ENCODE measurements around the gene HCRT.
"Not testable (repeated sequence)": the region's sequence is repeated elsewhere in the genome, so short reads cannot be mapped to it uniquely, and the experiment has no call there.

HCRT gene

GRCh38 chr17:42140690-42141089 is 44.6 kb downstream of the HCRT start:
- not testable (repeated sequence) for DNase-seq (ENCODE audit: low read depth in 2 of 2)

DNA sequence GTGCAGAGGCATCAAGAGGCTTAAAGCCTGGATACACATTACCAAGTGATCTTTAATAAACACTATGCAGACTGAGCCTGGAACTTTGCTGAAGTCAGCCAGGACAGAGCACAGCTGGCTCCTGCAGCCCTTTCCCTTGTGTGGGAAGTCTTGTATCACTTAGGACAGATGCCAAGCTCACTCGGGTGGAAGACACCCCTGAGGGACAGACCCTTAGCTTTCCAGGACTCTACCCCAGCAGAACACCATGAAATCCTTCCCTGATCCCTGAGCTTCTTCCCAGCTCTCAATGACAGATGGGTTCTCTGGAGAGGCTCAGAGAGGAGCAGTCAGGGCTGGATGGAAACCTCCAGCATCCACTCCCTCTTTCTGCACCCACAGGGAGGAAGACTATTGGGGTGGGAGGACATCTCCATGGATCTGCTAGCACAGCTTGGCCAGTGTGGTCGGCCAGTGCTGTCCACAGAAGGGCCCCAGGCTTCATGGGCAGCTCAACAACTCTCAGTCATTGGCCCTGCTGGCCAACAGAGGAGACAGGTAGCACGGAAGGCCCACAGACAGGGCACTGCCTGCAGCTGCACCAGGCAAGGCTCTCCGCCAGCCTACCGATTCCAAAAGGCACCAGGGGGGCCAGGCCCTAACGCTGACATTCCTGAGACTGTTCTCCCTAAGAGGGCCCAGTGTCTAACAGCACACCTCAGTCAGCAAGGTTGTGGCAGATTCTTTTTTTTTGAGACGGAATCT is 46.3 kb downstream of the HCRT start:
- DNase-seq (ENCODE audit: low read depth in 2 of 2) = no peak

- no peak for DNase-seq (ENCODE audit: low read depth in 2 of 2)
These were observed 48.6 kb downstream of the HCRT start for GRCh38 chr17:42136654-42137051.

GRCh38 chr17:42135664-42136653 is 49.3 kb downstream of the HCRT start:
- no peak for DNase-seq (ENCODE audit: low read depth in 2 of 2)

- DNase-seq (ENCODE audit: low read depth in 2 of 2) = no peak
These were observed 50.1 kb downstream of the HCRT start for GRCh38 chr17:42135151-42135550.

All from activated CD8-positive, alpha-beta memory T cell treated with anti-CD3 and anti-CD28 coated beads for 4 hours (primary cell).